Measurements from ENCODE around the gene OR5B21.
A peak's percentile ranks its signal among the peaks of the same experiment; 100 is the strongest.

OR5B21 gene

DNA sequence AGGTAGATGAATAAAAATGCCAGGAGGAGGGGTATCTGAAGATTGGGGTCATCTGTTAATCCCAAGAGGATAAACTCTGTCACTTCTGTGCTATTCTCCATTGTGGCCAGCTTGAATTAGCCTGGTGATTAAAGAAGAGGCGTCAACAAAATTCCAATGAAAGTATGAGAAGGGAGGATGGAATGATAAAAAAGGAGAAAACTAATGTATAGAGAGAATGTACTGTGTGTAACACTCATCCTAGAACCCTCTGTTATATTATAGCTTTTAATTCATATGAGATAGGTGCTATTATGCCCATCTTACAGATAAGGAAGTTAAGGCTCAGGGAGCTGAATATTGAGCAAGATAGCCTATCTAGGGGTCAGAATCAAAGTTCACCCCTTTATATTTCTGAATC lies at the start of gene OR5B21:
OR5B21 (minus strand) TSS at position 101 of the 400 bp plus-strand sequence; CDS start at position 101, 0 bp downstream.
- DNase-seq (ENCODE audit: low spot score) = no peak

DNA sequence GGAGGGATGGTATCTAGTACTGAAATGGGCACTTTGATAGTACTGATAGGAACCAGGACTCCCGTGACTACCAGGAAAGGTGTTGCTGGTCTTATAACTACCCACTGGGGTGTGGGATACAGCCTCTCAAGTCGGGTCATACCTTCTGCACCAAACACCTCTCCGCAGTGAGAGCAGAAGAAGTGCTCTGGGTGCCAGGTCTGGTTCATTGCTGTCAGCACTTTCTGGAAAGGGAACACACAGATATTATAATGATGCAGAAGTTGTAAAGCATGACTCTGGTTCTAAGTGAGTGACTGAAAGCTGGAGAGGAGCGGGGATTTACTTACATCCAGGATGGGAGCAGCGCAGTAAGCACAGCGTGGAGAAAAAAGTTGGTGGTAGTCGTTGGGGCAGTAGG lies 41.7 kb upstream of the OR5B21 start:
- DNase-seq (ENCODE audit: low spot score) = no peak

- no peak for DNase-seq (ENCODE audit: low spot score)
These were observed 38.9 kb upstream of the OR5B21 start for GRCh38 chr11:58546841-58547240.

GRCh38 chr11:58531865-58532341 lies 24.0 kb upstream of the OR5B21 start:
- no peak for DNase-seq (ENCODE audit: low spot score)

DNA sequence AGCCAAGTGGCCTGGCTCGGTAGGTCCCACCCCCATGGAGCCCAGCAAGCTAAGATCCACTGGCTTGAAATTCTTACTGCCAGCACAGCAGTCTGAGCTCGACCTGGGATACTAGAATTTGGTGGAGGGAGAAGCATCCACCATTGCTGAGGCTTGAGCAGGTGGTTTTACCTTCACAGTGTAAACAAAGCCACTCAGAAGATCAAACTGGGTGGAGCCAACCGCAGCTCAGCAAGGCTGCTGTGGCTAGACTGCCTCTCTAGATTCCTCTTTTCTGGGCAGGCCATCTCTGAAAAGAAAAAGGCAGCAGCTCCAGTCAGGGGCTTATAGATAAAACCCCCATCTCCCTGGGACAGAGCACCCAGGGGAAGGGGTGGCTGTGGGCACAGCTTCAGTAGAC lies 22.3 kb upstream of the OR5B21 start:
- no peak for DNase-seq (ENCODE audit: low spot score)

DNA sequence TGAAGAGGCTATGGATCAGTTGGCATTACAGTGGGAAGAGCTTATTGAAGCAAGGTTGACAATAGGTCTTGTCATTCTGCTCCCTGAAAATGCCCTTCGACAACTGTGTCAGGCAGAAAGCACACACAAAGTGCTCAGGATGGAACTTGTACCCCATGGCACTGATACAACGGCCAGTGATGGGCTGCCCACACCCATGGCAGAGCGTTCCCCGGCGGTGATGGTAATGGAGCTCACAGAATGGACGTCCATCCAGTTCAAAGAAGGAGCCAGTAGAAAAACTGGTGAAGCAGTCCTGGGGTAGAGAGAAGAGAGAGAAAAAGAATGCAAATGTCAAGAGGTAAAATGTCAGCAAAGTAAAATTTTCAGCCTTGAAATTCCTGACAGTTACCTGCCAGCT lies 19.5 kb upstream of the OR5B21 start:
- DNase-seq (ENCODE audit: low spot score) = no peak

- no peak for DNase-seq (ENCODE audit: low spot score)
These were observed 18.8 kb upstream of the OR5B21 start for GRCh38 chr11:58526721-58527120.

GRCh38 chr11:58525037-58525614 lies 17.2 kb upstream of the OR5B21 start:
- DNase-seq (ENCODE audit: low spot score) = peak; percentile 67

GRCh38 chr11:58524232-58525036 lies 16.5 kb upstream of the OR5B21 start:
- DNase-seq (ENCODE audit: low spot score) = peak; percentile 85

DNA sequence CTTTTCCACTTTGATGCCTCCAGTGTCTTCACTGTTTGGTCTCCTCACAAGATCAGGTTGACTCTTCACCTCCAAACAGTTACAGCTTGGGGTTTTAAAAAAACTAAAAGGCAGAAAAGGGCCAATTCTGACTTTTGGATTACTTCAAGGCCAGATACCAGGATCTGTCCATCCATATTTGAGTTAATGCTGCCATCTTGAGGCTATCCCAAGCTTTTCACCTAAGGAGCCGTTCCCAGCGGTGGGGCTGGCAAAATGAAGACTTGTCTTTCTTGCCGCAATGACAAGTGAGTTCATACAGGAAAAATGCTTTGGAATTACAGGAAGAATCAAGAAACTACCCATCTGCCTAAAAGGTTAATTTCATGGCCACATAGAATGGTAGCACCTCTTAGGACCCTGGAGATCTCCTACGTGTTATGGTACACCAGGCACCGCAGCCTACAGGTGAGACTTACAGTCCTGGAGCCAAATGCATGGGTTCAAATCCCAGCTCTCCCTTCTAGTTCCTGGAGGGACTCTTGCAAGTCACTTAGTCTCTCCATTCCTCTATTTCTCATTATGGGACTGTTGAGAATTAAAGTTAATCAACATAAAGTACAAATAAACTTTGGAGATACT lies 6.0 kb upstream of the OR5B21 start:
- peak; percentile 78 for DNase-seq (ENCODE audit: low spot score)

- DNase-seq (ENCODE audit: low spot score) = no peak
These were observed 3.7 kb upstream of the OR5B21 start for GRCh38 chr11:58511636-58512035.

DNA sequence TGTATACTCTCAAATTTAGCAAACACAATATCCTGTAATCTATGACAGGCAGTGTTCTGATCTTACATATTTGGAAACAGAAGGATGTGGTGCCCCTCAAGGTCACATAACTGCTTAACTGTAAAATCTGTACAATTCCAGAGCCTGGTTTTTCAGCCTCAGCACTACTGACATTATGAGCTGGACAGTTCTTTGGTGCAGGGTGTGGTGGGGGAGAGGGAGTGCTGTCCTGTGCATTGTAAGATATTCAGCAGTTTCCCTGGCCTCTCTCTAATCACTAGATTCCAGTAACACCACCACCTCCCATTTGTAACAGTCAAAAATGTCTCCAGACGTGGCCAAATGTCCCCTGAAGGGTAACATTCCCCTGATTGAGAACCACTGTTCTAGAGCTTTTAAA lies 1.8 kb upstream of the OR5B21 start:
- DNase-seq (ENCODE audit: low spot score) = no peak

DNA sequence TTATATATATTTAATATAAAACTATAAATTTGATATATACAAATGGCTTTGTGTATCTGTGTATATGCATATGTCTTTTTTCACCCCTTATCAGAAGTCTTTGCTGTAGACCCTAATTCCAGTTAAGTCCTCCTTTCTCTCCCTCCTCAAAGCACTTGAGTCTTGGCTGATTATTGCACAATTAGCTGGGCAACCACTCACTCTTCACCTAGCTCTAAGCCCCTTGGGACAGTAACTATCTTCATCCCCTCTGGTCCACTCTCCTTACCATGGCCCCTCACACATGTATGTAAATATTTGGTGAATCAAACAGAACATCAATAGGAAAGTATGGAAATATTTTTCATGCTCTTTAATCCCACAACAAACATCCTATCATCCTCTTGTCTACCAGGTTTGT lies 909 bp upstream of the OR5B21 start:
- no peak for DNase-seq (ENCODE audit: low spot score)

GRCh38 chr11:58507355-58507754 lies 550 bp downstream of the OR5B21 start:
- DNase-seq (ENCODE audit: low spot score) = no peak

- no peak for DNase-seq (ENCODE audit: low spot score)
These were observed 970 bp downstream of the OR5B21 start for GRCh38 chr11:58506935-58507334.

GRCh38 chr11:58505849-58506248 lies 2.1 kb downstream of the OR5B21 start:
- DNase-seq (ENCODE audit: low spot score) = no peak

GRCh38 chr11:58504232-58504631 lies 3.7 kb downstream of the OR5B21 start:
- no peak for DNase-seq (ENCODE audit: low spot score)

DNA sequence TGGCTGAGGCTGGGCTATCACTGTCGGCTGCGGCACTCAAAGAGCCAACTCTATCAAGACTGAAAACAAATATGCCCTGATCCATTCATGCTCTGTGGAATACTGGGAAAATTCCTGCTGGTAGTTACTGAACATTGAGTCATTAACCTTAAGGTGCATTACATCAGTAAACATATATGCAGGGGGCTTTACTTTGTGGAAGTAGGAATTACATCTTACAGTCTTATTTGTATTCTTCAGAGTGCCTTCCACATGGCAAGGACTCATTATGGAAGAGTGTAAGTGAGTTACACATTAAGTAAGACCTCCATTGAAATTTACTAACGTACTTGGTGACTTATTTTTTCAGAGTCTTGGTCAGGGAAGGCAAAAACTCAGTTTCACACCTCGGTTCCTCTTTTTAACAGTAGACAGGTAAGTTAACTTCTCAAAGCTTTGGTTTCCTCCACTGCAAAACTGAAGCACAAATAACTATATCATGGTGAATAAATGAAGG lies 4.5 kb downstream of the OR5B21 start:
- no peak for DNase-seq (ENCODE audit: low spot score)

- DNase-seq (ENCODE audit: low spot score) = no peak
These were observed 5.9 kb downstream of the OR5B21 start for GRCh38 chr11:58502004-58502403.

GRCh38 chr11:58498464-58498863 lies 9.4 kb downstream of the OR5B21 start:
- no peak for DNase-seq (ENCODE audit: low spot score)

- no peak for DNase-seq (ENCODE audit: low spot score)
These were observed 10.0 kb downstream of the OR5B21 start for GRCh38 chr11:58497951-58498350.

DNA sequence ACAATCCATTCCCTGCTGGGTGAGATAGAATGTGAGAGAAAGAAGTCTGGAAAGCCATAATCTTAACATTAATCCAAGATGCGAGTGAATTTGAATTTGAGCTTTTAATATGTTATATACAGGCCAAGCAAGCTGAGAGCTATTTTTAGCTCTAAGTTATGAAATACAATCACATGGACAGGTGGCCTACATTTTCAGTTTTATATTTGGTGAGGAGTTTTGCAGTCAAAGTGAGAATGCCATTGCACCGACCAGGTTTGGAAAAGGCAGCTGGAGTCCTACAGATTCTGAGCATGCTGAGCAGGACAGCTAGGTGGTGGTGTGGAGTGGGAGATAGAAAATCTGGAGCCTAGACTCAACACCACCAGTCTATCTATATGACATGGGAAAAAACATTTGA lies 12.0 kb downstream of the OR5B21 start:
- DNase-seq (ENCODE audit: low spot score) = no peak

DNA sequence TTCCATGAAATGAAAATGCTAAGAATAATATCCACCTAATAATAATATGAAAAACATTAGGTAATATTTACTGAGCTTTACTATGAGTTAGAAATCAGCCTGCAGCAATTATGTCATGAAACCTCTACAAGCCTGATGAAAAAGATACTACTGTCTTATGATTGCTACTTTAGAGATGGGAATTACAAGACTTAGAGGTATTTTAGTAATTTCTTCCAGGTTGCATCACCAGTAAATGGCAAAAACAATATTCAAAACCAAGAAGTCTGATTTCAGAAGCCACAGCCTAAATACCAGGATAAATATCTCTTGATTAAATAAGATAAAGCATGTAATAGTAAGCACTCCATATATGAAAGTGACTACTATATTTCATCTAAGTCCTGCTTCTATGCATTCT lies 13.8 kb downstream of the OR5B21 start:
- no peak for DNase-seq (ENCODE audit: low spot score)
